GM19035 (cell line): Measurements from ENCODE around the gene CIAO3.
"Not testable (repeated sequence)": the region's sequence is repeated elsewhere in the genome, so short reads cannot be mapped to it uniquely, and the experiment has no call there.

Source experiments
- ATAC-seq: cut with Tn5 transposase; IDR thresholded peaks from one replicate; pipeline ENCODE4 v1.9.1; 2021; ENCODE audit not compliant: unreplicated experiment

Gene CIAO3

DNA sequence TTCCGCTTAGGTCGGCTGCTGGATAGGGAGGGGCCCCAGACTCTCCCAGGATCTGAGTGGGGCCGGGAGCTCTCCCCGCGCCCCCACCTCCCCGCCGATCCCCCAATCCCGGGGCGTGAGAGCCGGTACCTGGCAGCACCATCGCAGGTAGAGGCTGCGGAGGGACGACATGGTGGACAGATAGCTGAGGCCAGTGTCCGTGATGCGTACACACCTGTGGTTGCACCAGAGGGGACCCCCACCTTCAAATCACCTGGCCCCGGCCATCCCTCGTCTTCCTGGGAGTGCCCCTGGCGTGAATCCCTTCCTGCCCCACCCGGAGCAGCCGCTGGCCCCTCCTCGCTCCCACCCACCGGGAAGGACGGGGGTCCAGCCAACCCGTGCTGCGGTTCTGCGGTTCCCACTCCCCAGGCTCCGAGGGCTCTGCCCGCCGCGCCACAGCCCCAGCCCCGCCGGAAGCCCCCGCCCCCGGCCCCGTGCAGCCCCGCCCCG lies 45.9 kb downstream of the CIAO3 start:
- ATAC-seq: no peak

DNA sequence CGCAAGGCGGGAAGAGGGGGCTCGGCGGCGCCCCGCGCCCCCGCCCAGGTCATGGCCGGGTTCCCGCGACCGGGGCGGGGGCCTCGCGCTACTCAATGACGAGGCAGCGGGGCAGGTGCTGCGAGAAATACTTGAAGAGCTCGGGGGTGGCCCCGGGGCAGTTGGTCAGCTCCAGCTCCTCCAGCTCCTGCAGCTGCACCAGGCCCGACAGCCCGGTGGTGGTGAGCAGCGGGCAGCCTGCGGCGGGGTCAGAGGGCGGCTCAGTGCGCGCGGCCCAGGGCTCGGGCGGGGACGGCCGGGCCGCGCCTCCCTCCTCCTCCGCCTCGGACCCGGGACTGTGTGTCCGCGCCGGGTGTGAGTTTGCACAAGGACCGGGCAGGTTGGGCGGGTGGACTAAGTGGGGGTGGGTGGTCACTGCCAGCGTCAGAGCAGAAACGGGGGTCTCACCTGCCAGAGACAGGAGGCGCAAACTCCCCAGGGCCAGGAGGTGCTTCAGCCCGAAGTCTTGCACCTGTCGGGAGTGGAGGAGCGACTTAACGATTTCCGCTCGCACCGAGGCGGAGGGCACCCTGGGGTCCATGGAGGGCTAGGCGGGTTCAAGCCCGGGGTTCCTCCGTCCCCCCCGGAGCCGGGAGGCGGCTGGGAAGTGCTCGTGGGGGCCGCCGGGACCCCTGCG lies 46.5 kb downstream of the CIAO3 start:
- no peak for ATAC-seq

DNA sequence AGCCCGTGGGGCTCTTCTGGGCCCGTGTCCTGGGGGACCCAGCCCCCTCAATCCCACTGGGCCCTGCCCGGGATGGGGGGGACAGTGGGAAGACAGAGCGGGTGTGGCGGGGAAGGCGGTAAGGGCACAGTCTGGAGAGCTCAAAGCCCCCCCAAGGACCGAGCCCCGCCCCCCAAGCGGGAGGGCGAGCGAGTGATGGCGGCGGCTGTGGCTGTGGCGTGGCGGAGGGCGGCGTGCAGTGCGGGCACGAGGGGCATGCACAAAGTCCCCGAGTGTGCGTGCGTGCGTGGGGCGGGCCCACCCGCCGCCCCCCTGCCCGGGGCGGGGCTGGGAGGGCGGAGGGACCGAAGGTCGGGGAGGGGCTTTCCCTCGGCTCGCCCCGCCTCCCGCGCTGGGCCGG lies 47.0 kb downstream of the CIAO3 start:
- ATAC-seq: no peak

DNA sequence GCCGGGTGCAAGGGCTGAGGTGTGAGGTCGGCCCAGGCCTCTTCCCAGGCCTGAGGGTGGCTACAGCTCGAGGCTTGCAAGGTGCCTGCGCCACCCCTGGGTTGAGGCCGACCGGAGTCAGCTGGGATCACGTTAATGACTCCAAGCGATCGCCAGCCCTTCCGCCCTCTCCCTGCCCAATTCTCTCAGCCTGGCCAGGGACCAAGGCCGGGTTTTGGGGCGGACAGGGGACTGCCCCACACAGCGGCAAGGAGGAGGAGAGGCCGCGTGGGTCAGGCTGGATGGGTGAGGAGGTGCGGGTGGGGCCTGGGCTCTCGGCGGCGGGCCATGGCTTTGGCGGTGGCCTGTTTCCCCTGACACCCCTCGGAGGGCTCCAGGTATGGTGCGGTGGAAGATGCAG lies 47.4 kb downstream of the CIAO3 start:
- no peak for ATAC-seq

DNA sequence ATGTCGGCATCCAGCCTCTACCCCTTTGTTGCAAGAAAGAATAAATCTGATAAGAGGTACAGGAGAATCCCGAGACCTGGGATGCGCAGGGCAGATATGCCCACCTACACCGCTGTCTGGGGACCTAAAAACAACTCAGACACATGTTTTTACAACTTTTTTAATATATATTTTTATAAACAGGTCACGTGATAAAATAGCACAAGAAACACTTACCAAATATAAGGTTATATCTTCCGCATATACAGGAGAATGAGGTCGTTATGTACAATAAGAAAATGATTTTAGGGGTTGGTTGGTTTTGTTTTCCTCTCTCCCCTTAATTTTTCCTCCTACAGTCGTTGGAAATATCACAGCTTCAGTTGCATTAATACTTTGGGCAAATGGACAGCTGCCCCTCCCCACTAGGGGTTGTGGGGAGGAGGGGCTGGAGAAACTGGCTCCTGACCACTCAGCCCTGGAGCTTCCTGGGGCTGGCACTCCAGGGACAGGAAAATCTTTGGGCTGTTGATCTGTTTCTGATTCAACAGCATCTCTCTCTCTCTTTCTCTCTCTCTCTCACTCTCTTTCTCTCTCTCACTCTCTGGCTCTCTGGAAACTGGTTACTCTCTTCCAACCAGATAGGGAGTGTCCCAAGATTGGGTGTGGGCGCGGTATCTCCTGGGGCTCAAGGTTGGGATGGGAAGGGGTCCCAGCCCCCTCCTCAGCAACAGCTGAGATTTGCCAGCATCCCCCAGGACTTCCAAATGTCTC lies 48.3 kb downstream of the CIAO3 start:
- ATAC-seq: no peak

DNA sequence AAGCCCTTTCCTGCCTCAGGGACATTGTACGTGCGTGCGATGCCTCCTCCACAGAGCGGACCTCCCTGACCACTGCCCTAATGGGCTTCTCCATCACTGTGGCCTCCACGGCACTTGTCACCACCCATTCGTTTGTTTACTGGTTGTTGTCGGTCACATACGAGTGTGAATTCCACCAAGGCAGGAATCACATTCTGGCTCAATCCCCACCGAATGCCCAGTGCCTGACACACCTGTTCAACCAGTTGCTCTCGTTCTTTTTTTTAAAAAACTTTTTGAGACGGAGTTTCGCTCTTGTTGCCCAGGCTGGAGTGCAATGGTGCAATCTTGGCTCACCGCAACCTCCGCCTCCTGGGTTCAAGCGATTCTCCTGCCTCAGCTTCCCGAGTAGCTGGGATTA lies 49.6 kb downstream of the CIAO3 start:
- ATAC-seq: not testable (repeated sequence)

DNA sequence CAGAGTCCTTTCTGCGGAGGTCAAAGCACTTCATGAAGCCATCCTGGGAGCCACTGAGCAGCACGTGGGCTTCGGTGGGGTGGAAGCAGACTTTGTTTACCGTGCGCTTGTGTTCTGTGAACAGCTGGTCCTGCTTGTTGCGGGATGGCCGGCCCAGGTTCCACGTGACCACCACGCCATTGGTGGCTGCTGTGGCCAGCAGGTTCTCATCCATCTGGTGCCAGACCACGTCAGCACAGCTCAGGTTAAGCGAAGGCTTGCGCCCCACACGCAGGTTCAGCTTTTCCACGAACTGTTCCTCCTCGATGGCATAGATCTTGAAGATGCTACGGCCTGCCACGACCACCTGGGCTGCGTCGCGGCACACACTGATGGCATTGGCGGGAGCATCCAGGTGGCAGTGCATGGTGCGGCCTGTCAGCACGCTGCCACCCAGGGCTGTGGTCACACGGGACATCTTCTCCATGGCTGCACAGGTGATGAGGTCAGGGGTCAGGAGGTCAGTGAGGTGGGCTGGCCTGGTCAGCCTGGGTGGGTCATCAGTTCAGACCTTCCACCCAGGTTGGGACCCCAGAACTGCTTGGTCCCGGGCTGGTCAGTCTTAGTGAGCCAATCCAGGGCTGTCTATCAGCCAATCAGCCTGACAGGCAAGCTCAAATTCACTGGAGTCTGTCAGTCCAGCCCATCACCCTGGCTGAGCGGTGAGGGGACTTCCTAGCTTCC lies 51.5 kb downstream of the CIAO3 start:
- no peak for ATAC-seq

DNA sequence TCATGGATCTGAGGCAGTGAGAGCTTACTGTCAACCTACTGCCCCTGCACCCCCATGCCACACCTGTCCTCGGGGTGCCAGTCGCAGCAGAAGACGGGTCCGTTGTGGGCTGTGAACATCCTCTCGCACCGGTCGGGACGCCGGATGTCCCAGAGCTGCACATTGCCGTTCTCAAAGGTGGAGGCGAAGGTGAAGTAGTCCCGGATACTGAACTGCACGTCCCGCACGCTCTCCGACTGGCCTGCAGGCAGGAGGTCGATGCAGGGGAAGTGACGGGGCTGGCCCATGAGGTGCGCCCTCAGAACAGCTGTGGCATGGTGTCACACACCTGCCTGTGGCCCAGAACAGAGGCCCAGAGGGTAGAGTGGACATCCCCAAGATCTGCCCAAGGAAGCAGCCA lies 53.3 kb downstream of the CIAO3 start:
- ATAC-seq: no peak

DNA sequence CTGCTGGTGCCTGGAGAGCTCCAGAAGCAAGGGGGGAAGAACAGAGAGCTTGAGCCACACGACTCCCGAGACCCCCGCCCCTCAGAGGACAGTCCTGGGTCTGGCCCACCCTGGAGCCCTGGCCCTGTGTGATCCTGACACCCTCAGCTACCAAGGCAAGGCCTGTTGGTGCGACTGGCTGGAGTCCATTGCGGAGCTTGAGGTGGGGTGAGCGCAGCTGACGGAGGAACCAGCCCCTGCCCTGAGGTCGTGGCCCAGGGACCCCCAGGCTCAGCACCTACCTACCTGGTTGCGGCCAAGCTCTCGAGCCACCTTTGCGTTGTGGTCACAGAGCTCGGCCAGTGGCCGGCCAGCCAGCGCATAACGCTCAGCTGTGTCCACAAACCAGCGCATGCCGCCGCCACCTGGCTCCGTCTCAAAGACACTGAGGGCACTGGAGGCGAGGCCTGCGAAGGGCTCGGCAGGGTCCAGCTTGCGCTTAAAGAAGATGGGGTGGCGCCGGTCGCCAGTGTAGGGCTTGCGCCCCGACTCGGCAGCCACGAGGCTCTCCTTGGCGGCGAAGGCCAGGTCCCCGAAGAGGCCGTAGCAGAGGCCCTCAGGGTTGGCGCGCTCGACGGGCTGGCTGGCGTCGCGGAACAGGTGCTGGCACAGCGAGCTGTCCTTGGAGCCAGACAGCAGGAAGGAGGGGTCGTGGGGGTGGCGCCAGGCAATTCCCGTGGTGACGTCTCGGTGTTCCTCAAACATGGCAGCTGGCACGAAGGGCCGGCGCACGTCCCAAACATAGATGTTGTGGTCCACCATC lies 54.1 kb downstream of the CIAO3 start:
- ATAC-seq: no peak

DNA sequence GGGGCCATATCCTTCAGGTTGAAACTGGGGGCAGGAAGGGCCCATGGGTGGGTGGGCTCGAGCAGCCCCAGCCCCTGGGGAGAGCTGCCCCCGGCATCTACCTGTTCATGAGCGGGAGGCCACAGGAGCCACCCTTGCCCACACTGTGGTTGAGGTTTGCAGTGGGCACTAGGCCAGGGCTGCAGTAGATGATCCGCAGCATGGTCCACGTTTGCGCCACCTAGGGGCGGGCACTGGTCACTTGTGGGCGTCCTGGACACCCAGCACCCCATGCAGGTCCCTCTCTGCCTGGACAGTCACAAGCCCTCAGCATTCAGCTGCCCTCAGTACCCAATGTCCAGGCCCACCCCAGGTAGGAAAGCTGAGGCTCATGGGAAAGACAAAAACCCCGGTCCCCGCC lies 54.8 kb downstream of the CIAO3 start:
- no peak for ATAC-seq

DNA sequence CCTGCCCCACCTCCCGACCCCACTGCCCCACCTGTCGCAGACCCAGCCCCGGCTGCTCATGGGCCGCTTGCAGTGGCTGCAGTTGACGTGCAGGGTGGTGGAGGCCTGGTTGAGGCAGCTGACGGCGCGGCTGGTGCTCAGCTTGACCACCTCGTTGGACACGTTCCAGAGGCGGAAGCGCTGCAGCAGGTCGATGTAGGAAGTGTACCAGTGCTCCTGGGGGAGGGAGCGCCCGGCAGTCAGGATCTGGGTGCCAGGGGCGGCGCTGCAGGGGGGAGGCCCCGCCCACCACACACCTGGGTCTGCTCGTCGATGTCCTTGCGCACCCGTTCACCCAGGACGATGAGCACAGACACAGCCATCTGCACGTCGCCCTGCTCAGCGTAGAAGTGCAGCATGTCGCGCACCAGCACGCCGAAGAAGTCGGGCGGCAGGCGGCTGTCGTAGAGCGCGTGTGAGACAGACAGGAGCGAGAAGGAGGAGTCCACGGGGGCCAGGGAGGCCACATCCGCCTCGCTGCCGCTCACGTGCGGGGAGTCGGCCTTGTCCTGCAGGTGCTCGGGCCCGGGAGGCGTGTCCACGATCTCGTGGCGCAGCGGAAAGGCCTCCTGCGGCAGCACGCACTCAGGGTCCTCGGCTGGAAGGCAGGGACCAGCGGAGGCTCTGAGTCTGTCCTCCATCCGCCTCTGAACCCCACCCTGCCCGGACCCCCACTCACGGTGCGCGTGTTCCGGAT lies 55.7 kb downstream of the CIAO3 start:
- ATAC-seq: no peak

DNA sequence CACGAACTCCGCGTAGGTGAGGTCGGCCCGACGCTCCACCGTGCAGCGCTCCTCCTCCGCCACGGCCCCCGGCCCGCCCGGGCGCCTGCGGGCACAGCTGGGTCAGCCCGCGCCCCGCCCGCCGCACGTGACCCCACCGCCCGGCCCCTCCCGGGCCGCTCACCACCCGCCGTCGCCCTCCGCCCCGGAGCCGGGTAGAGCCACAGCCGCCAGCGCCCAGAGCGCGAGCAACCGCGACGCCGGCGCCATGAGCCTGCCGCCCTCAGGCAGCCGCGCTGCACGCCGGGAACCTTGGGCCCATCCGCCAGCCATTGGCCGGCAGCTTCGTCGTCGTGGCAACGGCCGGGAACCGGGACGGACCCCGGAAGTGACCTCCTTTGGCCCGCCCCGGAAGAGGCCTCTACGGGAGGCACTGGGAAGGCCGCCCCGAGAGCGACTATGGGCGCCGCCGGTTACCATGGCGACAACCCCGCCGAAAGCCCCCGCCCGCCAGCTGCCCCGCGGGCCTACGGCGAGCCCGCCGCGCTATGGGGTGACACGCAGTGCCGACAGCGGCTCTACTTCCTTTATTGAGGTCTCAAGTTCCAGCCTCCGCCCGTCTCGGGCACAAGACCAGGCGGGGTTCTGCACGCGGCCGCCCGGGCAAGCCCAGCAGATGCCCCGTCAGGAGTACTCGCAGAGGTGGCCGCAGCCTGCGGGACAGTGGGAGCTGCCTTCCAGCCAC lies 56.6 kb downstream of the CIAO3 start, which contains the start of gene JMJD8:
Gene JMJD8 (minus strand): TSS at position 264 of the 724 bp plus-strand sequence. CDS start 15 bp downstream, at position 249.
- ATAC-seq: peak; percentile 57

DNA sequence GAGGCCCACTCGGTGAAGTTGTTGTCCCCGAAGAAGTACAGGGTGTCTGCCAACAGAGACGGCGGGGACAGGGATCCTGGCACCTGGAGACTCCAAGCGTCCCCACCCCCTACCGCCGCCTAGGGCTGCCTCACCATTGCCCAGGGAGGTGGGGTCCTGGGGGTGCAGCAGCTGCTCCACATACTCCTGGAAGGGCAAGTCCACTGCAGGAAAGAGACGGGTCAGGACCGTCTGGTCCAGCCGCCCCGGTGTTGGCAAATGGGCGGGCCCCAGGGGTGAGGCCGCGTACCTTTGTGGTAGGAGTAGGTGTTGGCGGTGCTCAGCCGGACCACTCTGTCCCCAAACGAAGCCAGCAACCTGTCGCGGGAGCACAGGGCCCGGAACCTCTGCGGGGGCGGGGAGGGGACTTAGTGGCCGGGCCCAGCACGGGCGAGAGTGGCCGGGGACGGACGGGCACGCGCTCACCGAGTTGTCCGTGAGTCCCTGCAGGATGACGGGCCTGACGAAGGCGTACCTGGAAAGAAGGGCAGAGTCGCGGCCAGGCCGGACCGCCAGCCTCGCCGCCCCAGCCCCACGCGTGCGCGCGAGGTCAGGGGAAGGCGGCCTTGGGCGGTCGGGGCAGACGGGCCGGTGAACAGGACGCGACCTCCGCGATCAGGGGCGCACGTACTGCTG lies 57.3 kb downstream of the CIAO3 start:
- ATAC-seq: no peak

DNA sequence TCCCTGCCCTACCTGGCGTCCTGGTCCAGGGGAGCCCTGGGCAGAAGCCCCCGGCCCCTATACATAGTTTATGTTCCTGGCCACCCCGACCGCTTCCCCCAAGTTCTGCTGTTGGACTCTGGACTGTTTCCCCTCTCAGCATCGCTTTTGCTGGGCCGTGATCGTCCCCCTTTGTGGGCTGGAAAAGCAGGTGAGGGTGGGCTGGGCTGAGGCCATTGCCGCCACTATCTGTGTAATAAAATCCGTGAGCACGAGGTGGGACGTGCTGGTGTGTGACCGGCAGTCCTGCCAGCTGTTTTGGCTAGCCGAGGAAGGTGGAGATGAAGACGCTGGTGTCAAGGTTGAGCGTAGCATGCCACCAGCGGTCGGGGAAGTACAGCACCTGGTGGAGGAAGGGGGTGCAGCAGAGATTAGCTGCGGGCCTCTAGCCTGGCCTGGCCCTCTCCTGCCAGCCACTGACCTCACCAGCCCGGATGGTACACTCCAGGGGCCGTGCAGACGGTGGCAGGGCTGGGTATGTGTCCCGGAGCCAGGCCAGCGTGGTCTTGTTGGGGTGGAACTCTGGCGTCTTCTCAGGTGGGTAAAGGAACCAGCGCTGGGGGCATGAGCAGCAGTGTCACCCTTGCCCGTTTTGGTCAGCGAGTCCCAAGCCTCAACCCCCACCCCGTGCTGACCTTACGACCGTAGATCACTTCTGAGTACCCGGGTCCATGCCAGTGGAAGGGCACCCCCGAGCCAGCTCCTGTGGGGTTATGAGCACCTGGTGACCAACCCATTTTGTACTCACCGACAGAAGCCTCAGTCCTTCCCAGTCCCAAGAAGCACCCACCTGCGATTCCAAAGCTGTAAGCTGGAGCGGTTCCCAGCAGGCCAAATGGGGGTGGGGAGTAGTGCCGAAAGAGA lies 58.1 kb downstream of the CIAO3 start:
- ATAC-seq: no peak

DNA sequence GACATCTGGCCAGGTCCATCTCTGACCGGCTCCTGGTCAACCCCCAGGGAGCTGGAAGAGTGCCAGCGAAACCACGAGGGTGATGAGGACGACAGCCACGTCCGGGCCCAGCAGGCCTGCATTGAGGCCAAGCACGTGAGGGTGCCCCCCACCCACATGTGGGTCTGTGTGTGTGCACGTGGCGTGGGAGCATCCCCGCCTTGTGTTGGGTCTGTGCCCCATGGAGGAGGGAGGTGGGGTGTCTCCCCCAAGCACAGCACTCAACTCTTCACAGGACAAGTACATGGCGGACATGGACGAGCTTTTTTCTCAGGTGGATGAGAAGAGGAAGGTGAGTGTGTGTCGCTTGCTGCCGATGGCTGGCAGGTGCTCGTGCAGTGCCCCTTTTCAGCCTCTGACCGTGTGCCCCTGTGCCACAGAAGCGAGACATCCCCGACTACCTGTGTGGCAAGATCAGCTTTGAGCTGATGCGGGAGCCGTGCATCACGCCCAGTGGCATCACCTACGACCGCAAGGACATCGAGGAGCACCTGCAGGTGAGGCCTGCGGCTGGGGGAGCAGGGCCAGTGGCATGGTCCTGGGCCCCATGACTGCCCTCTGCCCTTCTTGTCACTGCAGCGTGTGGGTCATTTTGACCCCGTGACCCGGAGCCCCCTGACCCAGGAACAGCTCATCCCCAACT lies 58.9 kb downstream of the CIAO3 start:
- no peak for ATAC-seq

DNA sequence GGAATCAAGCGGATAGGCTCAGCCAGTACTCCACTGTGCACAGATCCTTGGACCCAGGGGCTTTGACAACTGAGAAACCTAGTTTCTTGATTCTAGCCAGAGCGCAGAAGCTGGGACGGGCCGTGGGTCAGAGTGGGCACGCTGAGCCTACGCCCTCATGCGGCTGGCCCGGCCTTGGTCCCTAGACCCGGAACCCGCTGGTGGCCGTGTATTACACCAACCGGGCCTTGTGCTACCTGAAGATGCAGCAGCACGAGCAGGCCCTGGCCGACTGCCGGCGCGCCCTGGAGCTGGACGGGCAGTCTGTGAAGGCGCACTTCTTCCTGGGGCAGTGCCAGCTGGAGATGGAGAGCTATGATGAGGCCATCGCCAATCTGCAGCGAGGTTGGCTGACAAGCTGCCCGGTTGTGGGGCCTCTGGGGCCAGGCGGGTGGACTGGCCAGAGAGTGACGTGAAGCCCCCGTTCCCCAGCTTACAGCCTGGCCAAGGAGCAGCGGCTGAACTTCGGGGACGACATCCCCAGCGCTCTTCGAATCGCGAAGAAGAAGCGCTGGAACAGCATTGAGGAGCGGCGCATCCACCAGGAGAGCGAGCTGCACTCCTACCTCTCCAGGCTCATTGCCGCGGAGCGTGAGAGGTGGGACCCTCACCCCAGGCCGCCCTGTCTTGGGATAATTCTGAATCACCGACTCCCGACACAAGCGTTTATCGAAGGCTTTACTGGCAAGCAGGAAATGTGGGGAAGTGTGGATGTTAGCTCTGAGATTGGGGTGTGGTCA lies 59.6 kb downstream of the CIAO3 start:
- ATAC-seq: no peak

DNA sequence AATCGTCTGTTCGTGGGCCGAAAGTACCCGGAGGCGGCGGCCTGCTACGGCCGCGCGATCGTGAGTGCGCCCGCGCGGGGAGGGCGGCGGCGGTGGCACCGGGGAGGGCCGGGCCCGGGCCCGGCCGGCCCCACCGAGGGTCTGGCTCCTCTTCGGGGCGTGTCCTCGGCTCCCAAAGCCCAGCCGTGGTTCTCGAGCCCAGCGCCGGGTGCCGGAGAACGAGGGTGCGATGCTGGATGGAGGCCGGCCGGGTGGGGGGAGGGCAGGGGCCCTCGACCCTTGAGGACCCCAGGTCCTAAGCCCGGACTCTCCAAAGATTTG lies 60.2 kb downstream of the CIAO3 start:
- ATAC-seq: peak; percentile 1
